NCI-H1105 (cell line): ENCODE data around the gene XDH.

ENCODE experiments used
- DNase-seq: peaks from one replicate; lab custom pipeline; 2025; lab: John Stamatoyannopoulos, UW

XDH gene

GRCh38 chr2:31331156-31331555 lies 83.4 kb downstream of the XDH start:
- DNase-seq = no peak

- no peak for DNase-seq
Measured at GRCh38 chr2:31329081-31329625, 85.4 kb downstream of the XDH start.

GRCh38 chr2:31328026-31328425 lies 86.5 kb downstream of the XDH start:
- no peak for DNase-seq

- DNase-seq = no peak
Measured at GRCh38 chr2:31327505-31327904, 87.0 kb downstream of the XDH start.

- DNase-seq = no peak
Measured at GRCh38 chr2:31324016-31324633, 90.4 kb downstream of the XDH start.

GRCh38 chr2:31322371-31322770 lies 92.2 kb downstream of the XDH start:
- DNase-seq = no peak

- no peak for DNase-seq
Measured at GRCh38 chr2:31319406-31320175, 95.0 kb downstream of the XDH start.

- DNase-seq = no peak
Measured at GRCh38 chr2:31318361-31319336, 95.9 kb downstream of the XDH start.

- DNase-seq = no peak
Measured at GRCh38 chr2:31317396-31317795, 97.1 kb downstream of the XDH start.

GRCh38 chr2:31314761-31315160 lies 99.8 kb downstream of the XDH start:
- DNase-seq = no peak

GRCh38 chr2:31312898-31313297 lies 101.6 kb downstream of the XDH start:
- no peak for DNase-seq

- DNase-seq = no peak
Measured at GRCh38 chr2:31304816-31305215, 109.7 kb downstream of the XDH start.

GRCh38 chr2:31302940-31303563 lies 111.5 kb downstream of the XDH start:
- no peak for DNase-seq

- no peak for DNase-seq
Measured at GRCh38 chr2:31300309-31300708, 114.2 kb downstream of the XDH start.

- no peak for DNase-seq
Measured at GRCh38 chr2:31299547-31299946, 115.0 kb downstream of the XDH start.

GRCh38 chr2:31297751-31298150 lies 116.8 kb downstream of the XDH start:
- no peak for DNase-seq

GRCh38 chr2:31296641-31297287 lies 117.8 kb downstream of the XDH start:
- DNase-seq = no peak

GRCh38 chr2:31294196-31294595 lies 120.3 kb downstream of the XDH start:
- no peak for DNase-seq

- no peak for DNase-seq
Measured at GRCh38 chr2:31287654-31288053, 126.9 kb downstream of the XDH start.

GRCh38 chr2:31286961-31287550 lies 127.5 kb downstream of the XDH start:
- DNase-seq = no peak

GRCh38 chr2:31286230-31286629 lies 128.3 kb downstream of the XDH start:
- no peak for DNase-seq
